GM12878 (cell line): ENCODE results near the gene CEP83.

Source experiments
- EED ChIP-seq: sonication (generic); IDR thresholded peaks from 2 replicates; pipeline ENCODE4 v1.6.1; 2016; ENCODE audit warnings: antibody characterized with exemption, low read depth
- MAX ChIP-seq: IDR thresholded peaks from 2 replicates; pipeline ENCODE4 v1.6.1; 2012; ENCODE audit warnings: low read depth, low read length, improper control_type of control experiment
- POLR2A ChIP-seq: IDR thresholded peaks from 2 replicates; pipeline ENCODE4 v1.6.1; 2011; ENCODE audit warnings: low read depth, mild to moderate bottlenecking, low read length
- ZBED1 ChIP-seq: IDR thresholded peaks from 2 replicates; pipeline ENCODE4 v1.6.1; 2016; ENCODE audit warnings: borderline replicate concordance
- TF ChIP-seq, protein P1 (sequence below): IDR thresholded peaks from 2 replicates; pipeline ENCODE4 v1.6.1; 2011; ENCODE audit warnings: low read depth, mild to moderate bottlenecking, low read length, moderate library complexity, borderline replicate concordance; ENCODE audit errors: extremely low read depth

DNA sequence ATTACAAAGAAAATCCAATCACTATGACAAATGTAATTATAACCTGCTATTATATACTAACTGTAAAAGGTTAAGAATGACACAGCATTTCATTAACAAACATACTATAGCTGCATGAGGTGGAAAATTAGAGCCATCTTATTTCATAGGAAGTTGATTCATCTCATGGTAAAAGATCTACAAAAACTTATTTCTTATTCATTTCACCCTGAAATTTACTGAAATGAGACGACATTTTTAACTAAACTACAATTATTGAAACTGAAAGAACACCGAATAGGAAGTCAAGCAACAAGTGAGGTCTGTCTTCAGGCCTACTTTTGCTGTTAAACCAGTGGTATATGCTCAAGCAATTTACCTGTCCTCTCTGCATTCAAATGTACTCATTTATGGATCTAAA, 87.2 kb downstream of the CEP83 start:
- TF ChIP-seq, protein P1, sequence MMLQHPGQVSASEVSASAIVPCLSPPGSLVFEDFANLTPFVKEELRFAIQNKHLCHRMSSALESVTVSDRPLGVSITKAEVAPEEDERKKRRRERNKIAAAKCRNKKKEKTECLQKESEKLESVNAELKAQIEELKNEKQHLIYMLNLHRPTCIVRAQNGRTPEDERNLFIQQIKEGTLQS, result no peak
- no peak for TF ChIP-seq ZBED1
- TF ChIP-seq EED, result no peak
- no peak for TF ChIP-seq POLR2A
- no peak for TF ChIP-seq MAX
